GM21381 (cell line): ENCODE data around the gene NAV2.

Experiments used
- ATAC-seq: cut with Tn5 transposase; IDR thresholded peaks from one replicate; pipeline ENCODE4 v1.9.1; 2021; ENCODE audit warnings: mild to moderate bottlenecking, moderate library complexity; ENCODE audit not compliant: unreplicated experiment

The NAV2 gene

GRCh38 chr11:20030472-20030871, 317.8 kb downstream of the NAV2 start:
- ATAC-seq = no peak

- no peak for ATAC-seq
Measured at GRCh38 chr11:20031155-20032001, 318.7 kb downstream of the NAV2 start.

GRCh38 chr11:20032127-20032526, 319.5 kb downstream of the NAV2 start:
- no peak for ATAC-seq

GRCh38 chr11:20032577-20033260, 320.1 kb downstream of the NAV2 start:
- no peak for ATAC-seq

GRCh38 chr11:20033806-20034205, 321.2 kb downstream of the NAV2 start:
- ATAC-seq = no peak

- no peak for ATAC-seq
Measured at GRCh38 chr11:20034941-20035340, 322.3 kb downstream of the NAV2 start.

- ATAC-seq = no peak
Measured at GRCh38 chr11:20035375-20035700, 322.7 kb downstream of the NAV2 start.

GRCh38 chr11:20035701-20036601, 323.3 kb downstream of the NAV2 start:
- ATAC-seq = no peak

GRCh38 chr11:20036626-20037335, 324.1 kb downstream of the NAV2 start:
- ATAC-seq = no peak

GRCh38 chr11:20037396-20038153, 324.9 kb downstream of the NAV2 start:
- no peak for ATAC-seq

- no peak for ATAC-seq
Measured at GRCh38 chr11:20038412-20038811, 325.8 kb downstream of the NAV2 start.

- ATAC-seq = no peak
Measured at GRCh38 chr11:20038972-20039371, 326.3 kb downstream of the NAV2 start.

- no peak for ATAC-seq
Measured at GRCh38 chr11:20041499-20041898, 328.9 kb downstream of the NAV2 start.

GRCh38 chr11:20042045-20042639, 329.5 kb downstream of the NAV2 start:
- ATAC-seq = no peak

- no peak for ATAC-seq
Measured at GRCh38 chr11:20042811-20043341, 330.2 kb downstream of the NAV2 start.

- no peak for ATAC-seq
Measured at GRCh38 chr11:20043992-20044391, 331.4 kb downstream of the NAV2 start.

GRCh38 chr11:20045098-20045688, 332.6 kb downstream of the NAV2 start:
- ATAC-seq = no peak

- no peak for ATAC-seq
Measured at GRCh38 chr11:20046416-20046815, 333.8 kb downstream of the NAV2 start.
